Pancreas (tissue), 10 donors: ENCODE results near the gene HERC3. TPM values are rescaled to one million over a fixed set of nuclear protein-coding genes. Genes with fewer than 3 reads are reported as not detected.

Experiments
- ATAC-seq, 4 donors: fragments of 200-7000 bp; cut with Tn5 transposase; one replicate each; pipeline versions ENCODE4 v1.8.0 to v1.9.1; 2020; ENCODE audit warnings: mild to moderate bottlenecking in 4 of 4, moderate library complexity in 4 of 4
- DNase-seq, 6 donors: peaks; one replicate each; pipeline ENCODE4 v3.0.0-alpha.2; 2020
- FAIRE-seq: peaks from 2 replicates; lab custom pipeline; 2012; peaks lifted over from hg19 to GRCh38; lab: Jason Lieb, UNC
- H3K27ac ChIP-seq, 4 donors: fragments of 200-600 bp; sonication (generic); 1 replicate in 3 of 4; 2 replicates in 1 of 4; pipeline versions ENCODE4 v1.5.0 to v1.8.0; 2020
- H3K27me3 ChIP-seq, 4 donors: fragments of 200-600 bp; one replicate each; pipeline ENCODE4 v1.8.0; 2021
- H3K36me3 ChIP-seq, 3 donors: fragments of 200-600 bp; sonication (generic) in 1 of 3; one replicate each; pipeline versions ENCODE4 v1.5.0 to v1.8.0; 2020 to 2021
- H3K4me1 ChIP-seq, 3 donors: fragments of 200-600 bp; one replicate each; pipeline ENCODE4 v1.8.0; 2021
- H3K4me3 ChIP-seq, 4 donors: fragments of 200-600 bp; sonication (generic) in 2 of 4; one replicate each; pipeline versions ENCODE4 v1.5.0 to v1.8.0; 2020 to 2021
- H3K9me3 ChIP-seq, 4 donors: fragments of 200-600 bp; one replicate each; pipeline ENCODE4 v1.8.0; 2021
- CTCF ChIP-seq, 4 donors: fragments of 200-600 bp; sonication (generic) in 3 of 4; IDR thresholded peaks; one replicate each; pipeline versions ENCODE4 v1.5.0 to v1.8.0; 2021; ENCODE audit warnings: antibody characterized with exemption in 4 of 4
- WGBS, 2 donors: extraction: QIAGEN DNeasy Blood & Tissue Kit; methylation state at CpG; one replicate each; pipeline ENCODE4 v1.1.7; 2013; 5-methylcytosine and 5-hydroxymethylcytosine counted together
- intact Hi-C, 3 donors: fragments of 100-400 bp; cut with DNase I; formaldehyde crosslinking; loops; one replicate each; pipeline versions ENCODE4 v1.11.1 to v1.14.2; 2022
- polyA plus RNA-seq, 2 donors: library from polyadenylated mRNA; stranded (reverse); fragments of 200-250 nt; gene quantifications; one replicate each; pipeline ENCODE4 v1.2.3, GENCODE V29; 2013
- total RNA-seq, 6 donors: library from RNA; stranded (reverse); fragmentation: NEBNext Ultra II Directional in 4 of 6; extraction: Animal tissue kit (Norgen Biotek cat#: 25700) in 4 of 6; gene quantifications; one replicate each; pipeline versions ENCODE4 v1.2.1 to v1.2.4, GENCODE V29; 2021 to 2023
- donor health status: healthy with polysubstance abuse.
- donor health status: DM: no; HTN: no; CAD: no; lungs with moderate emphysema.
- donor health status: DM: no; HTN: no; CAD: no.
- donor health status: control.
- donor health status: control.
- donor health status: Bipolar disorder and iron deficiency.
- donor health status: DM: yes; HTN: yes; CAD: no.
- donor health status: DM: no; HTN: no; CAD: no.
- donor health status: DM: no; HTN: no; CAD: no.
- donor health status: DM: yes; HTN: yes; CAD: no.

Gene HERC3
- total and polyA plus RNA-seq, 8 donors: 2.7 to 18.0 (median 8.0) TPM

- H3K4me3 ChIP-seq: no peak overlapping the region
- H3K36me3 ChIP-seq: peaks cover 0 to 9% (median 7%) of the 10 kb centered on the region in 3 donors
- no peak for TF ChIP-seq CTCF (IDR thresholded peaks at IDR 0.05)
- DNase-seq (no peak), ATAC-seq (no peak), FAIRE-seq (no peak)
- H3K27me3 ChIP-seq: no peaks in the 10 kb centered on the region
- intact Hi-C loops: no loop called here
- H3K4me1 ChIP-seq: peaks cover 22 to 43% (median 39%) of the 10 kb centered on the region in 3 donors
- no peaks in the 10 kb centered on the region for H3K9me3 ChIP-seq
- H3K27ac ChIP-seq: peak overlapping the region in 1 of 4 donors; percentile 48
- 13 to 17% methylated on average over 3 of the region's 3 CpGs for WGBS, 2 donors
Observed at GRCh38 chr4:88754796-88755195, 162.5 kb downstream of the HERC3 start.

GRCh38 chr4:88755454-88755853, 163.2 kb downstream of the HERC3 start:
- H3K4me3 ChIP-seq: no peak overlapping the region
- H3K4me1 ChIP-seq: peaks cover 22 to 43% (median 39%) of the 10 kb centered on the region in 3 donors
- no peak for ATAC-seq
- H3K27me3 ChIP-seq: no peaks in the 10 kb centered on the region
- H3K36me3 ChIP-seq: peaks cover 0 to 3% (median under 1%) of the 10 kb centered on the region in 3 donors
- no peak for TF ChIP-seq CTCF (IDR thresholded peaks at IDR 0.05)
- peak overlapping the region in 1 of 4 donors; percentile 48 for H3K27ac ChIP-seq
- H3K9me3 ChIP-seq: no peaks in the 10 kb centered on the region
- DNase-seq: no peak
- intact Hi-C loops: no loop called here
- 51 to 54% methylated on average over 1 of the region's 1 CpG for WGBS, 2 donors
- no peak for FAIRE-seq

- H3K36me3 ChIP-seq: peaks cover 0 to 3% (median 0%) of the 10 kb centered on the region in 3 donors
- H3K27me3 ChIP-seq: no peaks in the 10 kb centered on the region
- FAIRE-seq (no peak), DNase-seq (no peak), ATAC-seq (no peak)
- 91 to 95% methylated on average over 5 of the region's 5 CpGs for WGBS, 2 donors
- no peak overlapping the region for H3K4me3 ChIP-seq
- intact Hi-C loops: no loop called here
- no peak for TF ChIP-seq CTCF (IDR thresholded peaks at IDR 0.05)
- H3K9me3 ChIP-seq: no peaks in the 10 kb centered on the region
- no peak overlapping the region for H3K27ac ChIP-seq
- H3K4me1 ChIP-seq: peaks cover 22 to 43% (median 39%) of the 10 kb centered on the region in 3 donors
Observed at GRCh38 chr4:88756149-88756548, 163.9 kb downstream of the HERC3 start.

GRCh38 chr4:88757067-88757466, 164.8 kb downstream of the HERC3 start:
- no peak for ATAC-seq
- DNase-seq: no peak
- no peak overlapping the region for H3K27ac ChIP-seq
- intact Hi-C loops: no loop called here
- no peaks in the 10 kb centered on the region for H3K27me3 ChIP-seq
- no peaks in the 10 kb centered on the region for H3K36me3 ChIP-seq
- H3K4me1 ChIP-seq: peaks cover 22 to 43% (median 39%) of the 10 kb centered on the region in 3 donors
- no peak for FAIRE-seq
- H3K4me3 ChIP-seq: no peak overlapping the region
- H3K9me3 ChIP-seq: no peaks in the 10 kb centered on the region
- TF ChIP-seq CTCF (IDR thresholded peaks at IDR 0.05): no peak

GRCh38 chr4:88757776-88758175, 165.5 kb downstream of the HERC3 start:
- no peak overlapping the region for H3K4me3 ChIP-seq
- no peak for TF ChIP-seq CTCF (IDR thresholded peaks at IDR 0.05)
- no peaks in the 10 kb centered on the region for H3K36me3 ChIP-seq
- no peaks in the 10 kb centered on the region for H3K9me3 ChIP-seq
- intact Hi-C loops: no loop called here
- H3K4me1 ChIP-seq: peaks cover 22 to 37% (median 35%) of the 10 kb centered on the region in 3 donors
- ATAC-seq: no peak
- H3K27ac ChIP-seq: no peak overlapping the region
- no peak for FAIRE-seq
- WGBS, 2 donors: 87 to 89% methylated on average over 6 of the region's 6 CpGs
- H3K27me3 ChIP-seq: no peaks in the 10 kb centered on the region
- DNase-seq: no peak

Other genes starting within 250 kb of the HERC3 start
- gene HERC6, start 213.6 kb upstream of the HERC3 start, total RNA-seq: 1 to 10 TPM; 2.7 to 8.3 (median 4.6) TPM
- gene HERC6, start 213.6 kb upstream of the HERC3 start, polyA plus RNA-seq: 1 to 10 TPM; 2.6 to 6.2 TPM
- gene HERC5, start 135.4 kb upstream of the HERC3 start, total RNA-seq: 1 to 10 TPM; 3.0 to 4.9 (median 3.5) TPM
- 1 to 10 TPM; 2.2 to 4.9 TPM for gene HERC5, start 135.4 kb upstream of the HERC3 start, polyA plus RNA-seq
- 10 to 100 TPM; 22.6 to 39.1 (median 34.2) TPM for gene PYURF, start 68.7 kb upstream of the HERC3 start, total RNA-seq
- gene PYURF, start 68.7 kb upstream of the HERC3 start, polyA plus RNA-seq: 10 to 100 TPM; 35.3 to 66.6 TPM
- 1 to 10 TPM in 5 of 6 donors, under 1 TPM in 1; 0.94 to 3.2 (median 1.8) TPM for gene NAP1L5, start 105.3 kb downstream of the HERC3 start, total RNA-seq
- gene NAP1L5, start 105.3 kb downstream of the HERC3 start, polyA plus RNA-seq: 10 to 100 TPM in 1 of 2 donors, 1 to 10 TPM in 1; 6.0 to 13.2 TPM